ENCODE data around the gene ANXA1.

DNA sequence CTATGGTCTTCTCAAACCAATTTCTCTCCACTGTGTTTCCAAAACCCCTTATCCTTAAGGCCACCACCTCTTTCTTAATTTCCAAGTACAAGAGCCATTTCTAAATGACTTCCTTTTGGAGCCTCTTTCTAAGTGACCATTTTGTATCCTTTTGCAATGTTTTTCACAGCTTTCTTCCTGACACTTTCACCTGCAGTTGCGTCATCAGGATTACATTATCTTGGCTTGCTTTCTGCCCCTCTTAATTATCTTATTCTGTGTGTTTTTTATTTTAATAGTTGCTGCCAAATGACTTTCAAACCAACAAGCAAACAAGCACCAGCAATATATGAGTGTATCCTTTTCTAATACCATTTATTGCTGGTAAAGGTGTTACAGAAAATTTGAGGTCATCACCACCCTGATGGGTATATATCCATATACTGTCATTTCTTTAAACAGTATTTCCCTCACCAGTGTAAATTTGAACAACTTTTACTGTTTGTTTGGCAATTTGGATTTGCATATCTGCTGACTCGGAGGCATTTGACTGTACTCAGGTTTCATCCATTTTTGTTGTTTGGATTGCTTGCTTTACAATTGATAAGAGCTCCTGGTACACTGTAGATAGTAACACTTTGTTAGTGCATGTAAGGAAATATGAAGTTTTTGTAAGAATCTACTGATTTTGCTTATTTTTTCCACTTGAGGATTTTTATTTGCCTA is 5.4 kb upstream of the ANXA1 start:
- TF ChIP-seq POLR2A (IDR thresholded peaks at IDR 0.05) = no peak
- TF ChIP-seq, protein P1, sequence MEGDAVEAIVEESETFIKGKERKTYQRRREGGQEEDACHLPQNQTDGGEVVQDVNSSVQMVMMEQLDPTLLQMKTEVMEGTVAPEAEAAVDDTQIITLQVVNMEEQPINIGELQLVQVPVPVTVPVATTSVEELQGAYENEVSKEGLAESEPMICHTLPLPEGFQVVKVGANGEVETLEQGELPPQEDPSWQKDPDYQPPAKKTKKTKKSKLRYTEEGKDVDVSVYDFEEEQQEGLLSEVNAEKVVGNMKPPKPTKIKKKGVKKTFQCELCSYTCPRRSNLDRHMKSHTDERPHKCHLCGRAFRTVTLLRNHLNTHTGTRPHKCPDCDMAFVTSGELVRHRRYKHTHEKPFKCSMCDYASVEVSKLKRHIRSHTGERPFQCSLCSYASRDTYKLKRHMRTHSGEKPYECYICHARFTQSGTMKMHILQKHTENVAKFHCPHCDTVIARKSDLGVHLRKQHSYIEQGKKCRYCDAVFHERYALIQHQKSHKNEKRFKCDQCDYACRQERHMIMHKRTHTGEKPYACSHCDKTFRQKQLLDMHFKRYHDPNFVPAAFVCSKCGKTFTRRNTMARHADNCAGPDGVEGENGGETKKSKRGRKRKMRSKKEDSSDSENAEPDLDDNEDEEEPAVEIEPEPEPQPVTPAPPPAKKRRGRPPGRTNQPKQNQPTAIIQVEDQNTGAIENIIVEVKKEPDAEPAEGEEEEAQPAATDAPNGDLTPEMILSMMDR (IDR thresholded peaks at IDR 0.05) = no peak
